HTERT RPE-1 (cell line): ENCODE results near the gene CEBPA.
"Not testable (repeated sequence)": the region's sequence is repeated elsewhere in the genome, so short reads cannot be mapped to it uniquely, and the experiment has no call there.

Experiments used
- in situ Hi-C: fragments of 300-500 bp; cut with MboI; formaldehyde crosslinking; loops from 4 replicates; pipeline ENCODE4 v1.14.3; 2020; ENCODE audit warnings: low sequenced_read_pairs

CEBPA gene

GRCh38 chr19:33325920-33326319 lies 23.6 kb upstream of the CEBPA start:
- in situ Hi-C loops, result no loop called here

- in situ Hi-C loops, result no loop called here
Observed at GRCh38 chr19:33324628-33325027, 22.3 kb upstream of the CEBPA start.

GRCh38 chr19:33323093-33323820 lies 20.9 kb upstream of the CEBPA start:
- in situ Hi-C loops, result no loop called here

- in situ Hi-C loops, result no loop called here
Observed at GRCh38 chr19:33320636-33321035, 18.3 kb upstream of the CEBPA start.

- in situ Hi-C loops, result not testable (repeated sequence)
Observed at GRCh38 chr19:33317991-33318390, 15.7 kb upstream of the CEBPA start.

DNA sequence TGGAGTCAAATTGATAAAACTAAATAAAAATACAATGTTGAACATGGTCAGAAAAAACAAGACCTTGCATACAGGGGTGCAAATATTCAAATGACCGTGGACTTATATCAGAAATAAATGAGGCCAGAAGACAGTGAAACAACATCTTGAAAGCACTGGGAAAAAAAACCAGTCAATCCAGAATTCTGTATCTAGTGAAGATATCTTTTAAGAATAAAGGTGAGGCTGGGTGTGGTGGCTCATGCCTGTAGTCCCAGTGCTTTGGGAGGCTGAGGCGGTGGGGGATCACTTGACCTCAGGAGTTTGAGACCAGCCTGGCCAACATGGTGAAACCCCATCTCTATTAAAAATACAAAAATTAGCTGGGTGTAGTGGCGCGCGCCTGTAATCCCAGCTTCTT lies 15.2 kb upstream of the CEBPA start:
- in situ Hi-C loops, result no loop called here

- in situ Hi-C loops, result no loop called here
Observed at GRCh38 chr19:33316541-33317264, 14.4 kb upstream of the CEBPA start.

DNA sequence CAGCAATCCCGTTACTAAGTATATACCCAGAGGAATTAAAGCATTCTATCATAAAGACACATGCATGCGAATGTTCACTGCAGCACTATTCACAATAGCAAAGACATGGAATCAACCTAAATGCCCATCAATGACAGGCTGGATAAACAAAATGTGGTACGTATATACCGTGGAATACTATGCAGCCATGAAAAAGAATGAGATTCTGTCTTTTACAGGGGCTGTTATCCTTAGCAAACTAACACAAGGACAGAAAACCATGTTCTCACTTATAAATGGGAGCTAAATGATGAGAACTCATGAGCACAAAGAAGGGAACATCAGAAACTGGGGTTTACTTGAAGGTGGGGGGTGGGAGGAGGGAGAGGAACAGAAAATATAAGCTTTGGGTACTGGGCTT lies 10.5 kb upstream of the CEBPA start:
- in situ Hi-C loops, result not testable (repeated sequence)

GRCh38 chr19:33312065-33312464 lies 9.7 kb upstream of the CEBPA start:
- in situ Hi-C loops, result no loop called here

GRCh38 chr19:33311326-33311682 lies 9.0 kb upstream of the CEBPA start:
- in situ Hi-C loops, result no loop called here

- in situ Hi-C loops, result no loop called here
Observed at GRCh38 chr19:33310606-33311325, 8.4 kb upstream of the CEBPA start.

- in situ Hi-C loops, result no loop called here
Observed at GRCh38 chr19:33309826-33310225, 7.5 kb upstream of the CEBPA start.

- in situ Hi-C loops, result no loop called here
Observed at GRCh38 chr19:33306853-33307792, 4.8 kb upstream of the CEBPA start.

- in situ Hi-C loops, result no loop called here
Observed at GRCh38 chr19:33306191-33306590, 3.9 kb upstream of the CEBPA start.

DNA sequence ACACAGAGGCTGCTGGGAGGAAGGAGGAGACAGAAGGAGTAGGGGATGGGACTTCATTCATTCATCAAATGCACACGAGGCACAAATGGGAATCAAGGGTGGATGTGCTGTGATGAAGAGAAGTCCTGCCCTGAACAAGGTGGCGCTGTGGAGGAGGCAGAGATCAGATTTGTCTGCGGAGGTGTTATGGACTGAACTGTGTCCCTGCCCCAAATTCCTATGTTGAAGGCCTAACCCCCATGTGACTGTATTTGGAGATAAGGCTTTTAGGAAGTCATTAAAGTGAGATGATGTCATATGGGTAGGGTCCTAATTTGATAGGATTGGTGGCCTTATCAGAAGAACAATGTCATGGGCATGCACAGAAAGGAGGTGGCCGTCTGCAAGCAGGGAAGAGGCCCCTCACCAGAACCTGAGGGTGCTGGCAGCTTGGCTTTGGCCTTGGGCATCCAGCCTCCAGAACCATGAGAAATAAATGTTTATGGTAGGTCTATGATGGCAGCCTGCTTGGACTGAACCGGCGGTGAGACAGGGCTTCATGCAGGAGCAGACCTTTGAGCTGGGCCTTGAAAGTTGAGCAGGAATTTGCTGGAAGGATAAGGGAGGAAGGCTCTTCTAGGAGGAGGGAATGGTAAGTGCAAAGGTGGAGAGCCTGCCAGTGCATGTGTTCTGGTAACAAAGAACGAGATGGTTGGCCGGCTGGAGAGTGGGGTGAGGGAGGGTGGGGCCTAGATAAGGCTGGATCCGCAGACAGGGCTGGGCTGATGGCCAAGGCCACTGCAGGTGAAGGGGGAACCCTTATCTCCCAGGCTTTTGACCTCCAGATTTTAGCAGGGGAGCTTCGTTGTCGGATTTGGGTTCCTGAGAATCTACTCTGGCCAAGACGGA lies 2.7 kb upstream of the CEBPA start:
- in situ Hi-C loops, result no loop called here

- in situ Hi-C loops, result no loop called here
Observed at GRCh38 chr19:33304371-33304759, 2.0 kb upstream of the CEBPA start.

GRCh38 chr19:33303791-33304345 lies 1.5 kb upstream of the CEBPA start:
- in situ Hi-C loops, result no loop called here

- in situ Hi-C loops, result no loop called here
Observed at GRCh38 chr19:33302974-33303790, 848 bp upstream of the CEBPA start.

DNA sequence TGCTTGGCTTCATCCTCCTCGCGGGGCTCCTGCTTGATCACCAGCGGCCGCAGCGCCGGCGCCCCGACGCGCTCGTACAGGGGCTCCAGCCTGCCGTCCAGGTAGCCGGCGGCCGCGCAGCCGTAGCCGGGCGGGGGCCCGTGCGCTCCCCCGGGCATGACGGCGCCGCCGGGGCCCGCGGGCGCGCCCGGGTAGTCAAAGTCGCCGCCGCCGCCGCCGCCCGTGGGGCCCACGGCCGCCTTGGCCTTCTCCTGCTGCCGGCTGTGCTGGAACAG lies 497 bp downstream of the CEBPA start:
- in situ Hi-C loops, result no loop called here
